Measurements from ENCODE around the gene CDC42SE2. TPM values are rescaled to one million over a fixed set of nuclear protein-coding genes. Genes with fewer than 3 reads are reported as not detected.

CDC42SE2 gene, protein sequence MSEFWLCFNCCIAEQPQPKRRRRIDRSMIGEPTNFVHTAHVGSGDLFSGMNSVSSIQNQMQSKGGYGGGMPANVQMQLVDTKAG
- 25.9 and 36.6 TPM in 2 replicates for total RNA-seq (2014; rRNA removed; shearing (Covaris generic))

DNA sequence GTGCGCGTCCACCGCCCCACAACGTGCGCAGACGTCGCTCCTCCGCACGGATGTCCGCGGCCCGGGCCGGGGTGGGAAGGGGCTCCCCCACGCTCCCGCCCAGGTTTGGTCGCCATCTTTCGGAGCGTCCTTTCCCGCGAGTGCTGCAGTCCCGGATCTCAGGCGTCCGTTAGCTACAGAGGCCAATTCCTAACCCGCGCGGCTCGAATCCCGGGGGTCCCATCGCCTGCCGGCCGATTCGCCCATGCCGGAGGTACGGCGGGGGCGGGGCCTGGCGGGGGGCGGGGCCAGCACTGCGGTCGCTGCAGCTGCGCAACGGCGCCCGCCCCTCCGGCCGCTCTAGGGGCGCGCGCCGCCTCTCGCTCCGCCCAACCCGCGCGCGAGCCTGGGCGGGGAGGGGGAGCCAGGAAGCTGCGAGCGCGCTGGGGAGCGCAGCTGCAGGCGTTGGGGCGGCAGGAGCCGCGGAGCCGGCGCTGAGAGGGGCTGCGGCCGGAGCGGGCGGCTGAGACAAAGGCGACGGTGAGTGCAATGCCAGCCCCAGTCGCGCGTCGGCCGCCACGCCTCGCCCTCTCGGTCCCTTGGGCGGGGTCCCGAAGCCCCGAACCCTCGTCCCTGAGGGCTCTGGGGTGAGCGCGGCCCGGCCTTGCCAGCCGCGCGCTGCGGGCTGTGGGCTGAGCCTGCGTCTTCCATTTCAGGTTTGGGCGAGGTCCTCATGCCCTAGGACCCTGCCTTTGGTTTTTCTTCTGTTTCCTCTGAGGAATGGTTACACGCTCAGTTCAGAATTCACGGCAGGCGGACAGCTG, at the start of gene CDC42SE2:
Gene CDC42SE2, plus strand, starts transcription at position 406 of the 803 bp plus-strand sequence. CDS start 95,441 bp downstream, outside the sequence.
- H3K36me3 ChIP-seq (replicated peaks; ENCODE audit: control insufficient read depth, insufficient read depth, low read length), result no peaks in the 10 kb centered on the region
- no peaks in the 10 kb centered on the region for H3K27me3 ChIP-seq (ENCODE audit: control insufficient read depth, insufficient read depth, low read length)
- peak within 1 kb of the TSS; percentile 99 for H3K4me3 ChIP-seq (ENCODE audit: insufficient read depth, low read depth, low read length)
- DNase-seq, result peak; percentile 97

DNA sequence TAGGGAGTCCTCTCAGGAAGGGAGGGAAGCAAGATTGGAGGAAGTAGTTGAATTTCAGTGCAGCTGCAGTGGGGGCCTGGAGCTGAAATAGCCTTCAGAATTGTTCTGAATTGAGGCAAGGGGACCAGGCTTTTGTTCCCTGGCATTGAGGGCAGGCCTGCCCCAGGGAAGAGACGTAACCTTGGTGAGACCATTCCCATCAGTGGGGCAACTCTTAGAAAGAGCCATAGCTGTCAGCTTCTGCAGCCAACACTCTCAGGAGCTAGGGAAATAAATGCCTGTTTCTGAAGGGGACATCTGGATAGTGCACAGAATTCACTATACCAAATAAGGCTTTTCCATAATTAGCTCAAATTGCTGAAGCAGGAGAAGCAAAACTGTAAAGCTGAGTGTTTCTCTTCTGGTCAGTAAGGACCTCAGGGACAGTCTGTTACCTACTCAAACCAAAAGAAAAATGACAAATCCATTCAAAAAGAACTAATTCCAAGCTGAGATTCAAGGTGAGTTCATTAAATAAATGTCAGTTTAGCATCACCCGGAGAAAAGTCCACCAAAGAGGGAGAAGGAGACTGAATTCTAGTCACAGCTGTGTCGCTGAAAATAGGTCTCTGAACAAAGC, 49.1 kb upstream of the CDC42SE2 start:
- no peak overlapping the region for H3K4me3 ChIP-seq (ENCODE audit: insufficient read depth, low read depth, low read length)
- no peaks in the 10 kb centered on the region for H3K36me3 ChIP-seq (replicated peaks; ENCODE audit: control insufficient read depth, insufficient read depth, low read length)
- no peaks in the 10 kb centered on the region for H3K27me3 ChIP-seq (ENCODE audit: control insufficient read depth, insufficient read depth, low read length)
- no peak for DNase-seq

DNA sequence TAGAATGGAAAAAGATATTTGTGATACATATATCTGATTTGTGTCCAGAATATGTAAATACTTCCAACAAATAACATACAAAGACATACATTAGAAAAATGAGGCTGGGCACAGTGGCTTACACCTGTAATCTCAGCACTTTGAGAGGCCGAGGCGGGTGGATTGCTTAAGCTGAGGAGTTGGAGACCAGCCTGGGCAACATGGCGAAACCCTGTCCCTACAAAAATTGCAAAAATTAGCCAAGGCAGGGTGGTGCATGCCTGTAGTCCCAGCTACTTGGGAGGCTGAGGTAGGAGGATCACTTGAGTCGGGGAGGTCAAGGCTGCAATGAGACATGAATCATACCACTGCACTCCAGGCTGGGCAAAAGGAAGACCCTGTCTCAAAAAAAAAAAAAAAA, 46.1 kb upstream of the CDC42SE2 start:
- no peak overlapping the region for H3K4me3 ChIP-seq (ENCODE audit: insufficient read depth, low read depth, low read length)
- no peaks in the 10 kb centered on the region for H3K27me3 ChIP-seq (ENCODE audit: control insufficient read depth, insufficient read depth, low read length)
- DNase-seq, result no peak
- no peaks in the 10 kb centered on the region for H3K36me3 ChIP-seq (replicated peaks; ENCODE audit: control insufficient read depth, insufficient read depth, low read length)

DNA sequence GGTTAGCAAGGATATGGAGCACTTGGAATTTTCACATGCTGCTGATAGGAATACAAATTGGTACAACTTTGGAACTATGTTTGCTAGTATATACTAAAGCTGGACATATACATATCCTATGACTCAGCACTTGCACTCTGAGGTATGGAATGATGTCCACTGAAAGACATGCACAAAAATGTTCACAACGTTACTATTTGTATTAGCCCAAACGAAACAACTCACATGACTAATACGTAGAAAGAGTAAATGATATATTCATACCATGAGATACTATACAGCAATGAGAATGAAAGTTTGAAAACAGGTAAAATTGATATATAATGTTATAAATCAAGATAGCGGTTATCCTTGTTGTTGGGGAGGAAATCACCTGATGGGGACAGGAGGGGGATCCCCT, 45.5 kb upstream of the CDC42SE2 start:
- no peak for DNase-seq
- Histone ChIP-seq H3K36me3 (replicated peaks; ENCODE audit: control insufficient read depth, insufficient read depth, low read length) (no peaks in the 10 kb centered on the region), H3K4me3 (ENCODE audit: insufficient read depth, low read depth, low read length) (no peak overlapping the region), H3K27me3 (ENCODE audit: control insufficient read depth, insufficient read depth, low read length) (no peaks in the 10 kb centered on the region)

DNA sequence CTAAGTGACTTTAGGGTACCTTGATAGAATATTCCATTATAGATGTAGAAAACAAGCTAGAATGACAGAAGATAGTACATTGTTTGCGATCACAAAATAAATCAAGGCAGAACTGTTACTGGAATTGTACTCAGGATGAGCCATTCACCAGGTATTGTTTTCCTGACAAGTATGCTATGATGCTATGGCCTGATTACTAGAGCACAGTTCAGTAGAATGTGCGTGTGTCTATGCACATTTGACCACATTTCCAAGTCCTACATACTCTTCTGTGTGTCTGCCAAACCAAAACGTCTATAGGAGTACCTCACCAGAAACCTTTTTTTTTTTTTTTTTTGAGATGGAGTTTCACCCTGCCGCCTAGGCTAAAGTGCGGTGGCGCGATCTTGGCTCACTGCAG, 43.3 kb upstream of the CDC42SE2 start:
- H3K27me3 ChIP-seq (ENCODE audit: control insufficient read depth, insufficient read depth, low read length), result no peaks in the 10 kb centered on the region
- H3K36me3 ChIP-seq (replicated peaks; ENCODE audit: control insufficient read depth, insufficient read depth, low read length), result no peaks in the 10 kb centered on the region
- H3K4me3 ChIP-seq (ENCODE audit: insufficient read depth, low read depth, low read length), result no peak overlapping the region
- DNase-seq, result no peak

DNA sequence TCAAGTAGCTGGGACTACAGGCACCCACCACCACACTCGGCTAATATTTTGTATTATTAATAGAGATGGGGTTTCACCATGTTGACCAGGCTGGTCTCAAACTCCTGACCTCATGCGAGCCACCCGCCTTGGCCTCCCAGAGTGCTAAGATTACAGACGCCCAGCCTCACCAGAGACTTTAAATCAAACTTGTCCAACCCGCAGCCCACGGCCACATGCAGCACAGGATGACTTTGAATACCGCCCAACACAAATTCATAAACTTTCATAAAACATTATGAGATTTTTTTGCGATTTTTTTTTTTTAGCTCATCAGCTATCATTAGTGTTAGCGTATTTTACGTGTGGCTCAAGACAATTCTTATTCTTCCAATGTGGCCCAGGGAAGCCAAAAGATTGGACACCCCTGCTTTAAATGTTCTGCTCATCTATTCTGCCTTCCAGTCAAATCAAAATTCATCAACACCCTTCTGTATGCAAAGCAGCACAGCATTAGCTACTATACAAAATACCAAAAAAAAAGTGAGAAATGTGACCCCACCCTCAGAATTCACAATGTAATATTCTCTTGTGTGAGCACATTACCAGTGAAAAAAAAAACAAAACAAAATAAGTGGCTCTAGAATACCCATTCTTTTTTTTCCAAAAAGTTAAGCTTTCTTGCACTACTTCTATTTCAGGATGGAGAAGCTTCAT, 42.7 kb upstream of the CDC42SE2 start:
- H3K36me3 ChIP-seq (replicated peaks; ENCODE audit: control insufficient read depth, insufficient read depth, low read length), result no peaks in the 10 kb centered on the region
- H3K4me3 ChIP-seq (ENCODE audit: insufficient read depth, low read depth, low read length), result no peak overlapping the region
- no peaks in the 10 kb centered on the region for H3K27me3 ChIP-seq (ENCODE audit: control insufficient read depth, insufficient read depth, low read length)
- DNase-seq, result no peak

DNA sequence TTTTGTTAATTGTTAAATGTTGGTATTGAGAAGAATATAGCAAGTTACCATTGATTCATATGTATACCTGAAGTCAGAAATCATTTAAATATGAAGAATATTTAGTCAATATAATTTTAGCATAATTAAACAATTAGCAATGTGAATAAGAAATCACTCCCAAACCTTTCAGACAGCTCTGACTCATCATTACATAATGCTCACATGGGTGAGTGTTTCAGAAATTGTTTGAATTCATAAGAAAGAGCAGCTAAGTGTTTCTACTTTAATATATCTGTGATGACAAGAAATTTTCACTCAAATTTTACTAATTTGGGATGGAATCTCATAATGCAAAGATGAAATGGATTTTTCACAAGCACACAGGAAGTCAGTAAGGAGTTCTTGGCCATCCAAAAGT, 42.0 kb upstream of the CDC42SE2 start:
- Histone ChIP-seq H3K4me3 (ENCODE audit: insufficient read depth, low read depth, low read length) (no peak overlapping the region), H3K27me3 (ENCODE audit: control insufficient read depth, insufficient read depth, low read length) (no peaks in the 10 kb centered on the region), H3K36me3 (replicated peaks; ENCODE audit: control insufficient read depth, insufficient read depth, low read length) (no peaks in the 10 kb centered on the region)
- no peak for DNase-seq

DNA sequence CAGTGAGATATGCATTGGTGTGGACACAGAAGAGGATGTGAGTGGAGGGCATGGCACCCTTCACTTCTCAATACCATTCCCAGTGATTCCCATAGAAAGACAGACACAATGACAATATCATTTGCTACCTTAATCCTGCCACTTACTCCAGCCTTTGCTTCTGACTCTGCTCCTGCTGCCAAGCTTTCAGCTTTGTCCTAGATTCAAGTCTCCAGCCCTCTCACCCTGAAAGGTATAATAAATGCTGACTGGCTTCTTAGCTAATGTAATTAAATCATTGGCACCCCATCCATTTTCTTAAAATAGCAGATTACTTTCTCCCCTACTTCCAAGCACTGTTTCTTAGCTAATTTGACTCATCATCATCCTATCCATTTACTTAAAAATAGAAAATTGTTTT, 41.1 kb upstream of the CDC42SE2 start:
- DNase-seq, result no peak
- H3K27me3 ChIP-seq (ENCODE audit: control insufficient read depth, insufficient read depth, low read length), result no peaks in the 10 kb centered on the region
- no peaks in the 10 kb centered on the region for H3K36me3 ChIP-seq (replicated peaks; ENCODE audit: control insufficient read depth, insufficient read depth, low read length)
- H3K4me3 ChIP-seq (ENCODE audit: insufficient read depth, low read depth, low read length), result no peak overlapping the region

DNA sequence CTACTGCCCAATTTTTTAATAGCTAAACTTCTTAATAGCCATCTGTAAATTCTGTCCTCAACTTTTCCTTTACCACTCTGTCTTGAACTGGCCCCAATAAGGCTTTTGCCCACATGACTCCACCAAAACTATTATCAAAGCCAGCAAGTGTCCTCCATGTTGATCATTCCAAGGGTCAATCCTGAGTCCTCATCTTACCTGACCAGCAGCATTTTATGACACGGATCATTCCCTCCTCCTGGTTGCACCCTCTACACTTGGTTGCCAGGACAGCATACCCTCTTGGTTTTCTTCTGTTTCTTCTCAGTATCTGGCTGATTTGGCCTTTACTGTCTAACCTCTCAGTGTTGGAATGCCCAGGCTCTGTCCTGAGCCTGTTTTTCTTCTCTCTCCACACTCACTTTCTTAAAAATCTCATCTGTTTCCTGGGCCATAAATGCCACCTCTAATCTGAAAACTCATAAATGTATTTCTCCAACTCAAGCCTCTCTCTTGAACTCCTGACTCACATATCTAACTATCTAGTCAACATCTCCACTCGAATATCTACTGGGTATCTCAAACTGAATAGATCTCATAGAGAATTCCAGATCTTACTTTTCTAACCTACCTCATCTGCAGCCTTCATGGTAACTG, 40.0 kb upstream of the CDC42SE2 start:
- H3K36me3 ChIP-seq (replicated peaks; ENCODE audit: control insufficient read depth, insufficient read depth, low read length), result no peaks in the 10 kb centered on the region
- H3K27me3 ChIP-seq (ENCODE audit: control insufficient read depth, insufficient read depth, low read length), result no peaks in the 10 kb centered on the region
- DNase-seq, result no peak
- H3K4me3 ChIP-seq (ENCODE audit: insufficient read depth, low read depth, low read length), result no peak overlapping the region

DNA sequence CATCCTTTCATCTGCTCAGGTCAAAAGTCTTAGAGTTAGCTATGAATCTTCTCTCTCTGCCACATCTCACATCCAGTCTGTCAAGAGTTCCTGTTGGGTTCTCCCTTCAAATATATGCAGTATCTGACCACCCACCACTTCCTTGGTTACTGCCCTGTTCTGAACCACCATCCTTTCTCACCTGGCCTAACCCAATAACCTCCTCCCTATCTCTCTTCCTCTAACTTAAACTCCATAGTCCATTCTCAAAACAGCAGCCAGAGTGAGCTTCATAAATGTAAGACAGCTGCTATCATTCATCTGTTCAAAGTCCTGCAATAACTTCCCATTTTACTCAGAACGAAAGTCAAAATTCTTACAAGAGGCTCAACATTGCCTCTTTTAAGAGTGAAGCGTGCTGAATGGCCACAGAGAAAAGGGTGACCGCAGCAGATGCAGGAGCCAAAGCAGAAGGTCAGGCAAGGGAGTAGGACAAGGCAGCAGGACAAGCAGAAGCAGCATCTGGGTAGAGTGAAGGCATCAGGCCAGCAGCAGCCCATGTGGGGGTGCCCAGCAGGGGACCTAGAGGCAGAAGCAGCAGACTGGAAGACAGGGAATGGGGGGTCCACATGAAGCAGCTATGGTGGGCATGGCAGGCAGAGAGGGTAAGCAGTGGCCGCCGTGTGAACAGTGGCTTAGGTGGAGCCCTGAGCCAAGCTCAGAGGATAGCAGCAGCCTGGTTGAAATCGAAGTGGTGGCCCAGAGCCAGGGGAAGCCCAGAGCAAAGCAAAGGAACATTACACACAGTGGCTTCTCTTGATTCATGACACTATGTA, 39.3 kb upstream of the CDC42SE2 start:
- DNase-seq, result no peak
- no peak overlapping the region for H3K4me3 ChIP-seq (ENCODE audit: insufficient read depth, low read depth, low read length)
- H3K27me3 ChIP-seq (ENCODE audit: control insufficient read depth, insufficient read depth, low read length), result no peaks in the 10 kb centered on the region
- H3K36me3 ChIP-seq (replicated peaks; ENCODE audit: control insufficient read depth, insufficient read depth, low read length), result no peaks in the 10 kb centered on the region

DNA sequence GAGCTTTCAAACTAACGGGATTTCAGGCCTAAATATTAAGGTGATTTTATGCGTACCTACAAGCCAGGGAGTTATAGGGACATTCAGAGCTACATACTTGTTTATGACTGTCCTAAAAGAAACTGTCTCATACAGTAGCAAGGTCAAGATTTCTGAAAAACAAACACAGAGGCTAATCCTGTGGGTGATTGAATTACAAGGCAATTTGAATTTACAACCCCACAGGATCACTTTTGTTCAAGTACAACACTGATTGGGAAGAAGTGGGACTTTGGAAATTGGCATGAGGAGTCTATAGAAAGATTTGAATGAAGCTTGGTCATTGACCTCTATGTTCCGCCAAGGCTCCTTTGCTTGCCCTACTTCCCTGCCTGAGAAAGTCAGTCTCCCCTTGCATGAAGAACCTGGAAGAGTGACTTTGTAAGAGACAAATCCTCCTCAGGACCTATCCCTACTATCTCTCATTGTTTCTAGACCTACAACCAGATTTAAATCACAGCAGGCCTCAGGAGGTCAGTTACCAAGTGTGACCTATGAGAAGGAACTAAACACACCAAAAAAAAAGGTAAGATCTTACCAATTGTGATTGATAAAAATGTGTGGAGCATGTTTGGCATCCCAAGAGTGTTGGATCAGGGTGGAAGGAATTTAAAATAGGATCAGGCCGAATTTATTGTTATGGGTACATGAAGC, 38.4 kb upstream of the CDC42SE2 start:
- no peak overlapping the region for H3K4me3 ChIP-seq (ENCODE audit: insufficient read depth, low read depth, low read length)
- no peak for DNase-seq
- no peaks in the 10 kb centered on the region for H3K27me3 ChIP-seq (ENCODE audit: control insufficient read depth, insufficient read depth, low read length)
- H3K36me3 ChIP-seq (replicated peaks; ENCODE audit: control insufficient read depth, insufficient read depth, low read length), result no peaks in the 10 kb centered on the region

DNA sequence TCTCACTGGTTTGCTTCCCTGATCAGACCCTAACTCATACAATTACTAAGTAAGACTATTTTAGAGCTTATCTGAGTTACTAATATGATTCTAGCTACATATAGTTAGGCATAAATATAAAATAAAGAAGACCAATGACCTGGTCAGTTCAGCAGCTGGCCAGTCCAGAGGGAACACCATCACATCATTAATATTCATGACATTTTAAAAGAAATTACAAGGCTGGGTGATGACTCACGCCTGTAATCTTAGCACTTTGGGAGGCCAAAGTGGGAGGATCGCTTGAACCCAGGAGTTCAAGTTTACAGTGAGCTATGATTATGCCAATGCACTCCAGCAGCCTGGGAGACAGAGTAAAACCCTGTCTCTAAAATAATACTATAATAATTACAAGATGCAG, 37.0 kb upstream of the CDC42SE2 start:
- H3K36me3 ChIP-seq (replicated peaks; ENCODE audit: control insufficient read depth, insufficient read depth, low read length), result no peaks in the 10 kb centered on the region
- H3K27me3 ChIP-seq (ENCODE audit: control insufficient read depth, insufficient read depth, low read length), result no peaks in the 10 kb centered on the region
- no peak for DNase-seq

DNA sequence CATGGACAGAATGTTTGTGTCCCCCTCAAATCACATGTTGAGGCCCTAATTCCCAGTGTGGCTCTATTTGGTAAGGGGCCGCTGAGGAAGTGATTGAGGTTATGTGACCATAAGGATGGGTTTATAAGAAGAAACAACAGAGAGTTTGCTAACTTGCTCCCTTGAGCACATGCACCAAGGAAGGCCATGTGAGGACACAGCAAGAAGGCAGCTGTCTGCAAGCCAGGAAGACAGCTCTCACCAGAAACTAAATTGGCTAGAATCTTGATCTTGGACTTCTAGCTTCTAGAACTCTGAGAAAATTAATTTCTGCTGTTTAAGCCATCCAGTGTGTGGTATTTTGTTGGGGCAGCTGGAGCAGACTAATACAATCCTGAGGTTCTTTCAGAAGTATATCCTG, 35.2 kb upstream of the CDC42SE2 start:
- Histone ChIP-seq H3K36me3 (replicated peaks; ENCODE audit: control insufficient read depth, insufficient read depth, low read length) (no peaks in the 10 kb centered on the region), H3K4me3 (ENCODE audit: insufficient read depth, low read depth, low read length) (no peak overlapping the region), H3K27me3 (ENCODE audit: control insufficient read depth, insufficient read depth, low read length) (no peaks in the 10 kb centered on the region)
- DNase-seq, result no peak

More for the DNA sequence above, 37.0 kb upstream of the CDC42SE2 start:
- no peak overlapping the region for H3K4me3 ChIP-seq (ENCODE audit: insufficient read depth, low read depth, low read length)
